HepG2 (cell line): ENCODE data around the gene L3MBTL3. TPM values are rescaled to one million over a fixed set of nuclear protein-coding genes. Genes with fewer than 3 reads are reported as not detected.

Experiments used
- ATAC-seq: fragments of 200-7000 bp; cut with Tn5 transposase; 3 replicates; pipeline ENCODE4 v1.9.1; 2020; ENCODE audit warnings: mild to moderate bottlenecking, moderate library complexity
- BruUV-seq: library from RNA; stranded (reverse); fragments of 400-500 nt; replicated peaks from 2 replicates; lab custom pipeline; 2021; lab: Mats Ljungman, UMichigan
- CTCF ChIA-PET: fragments of 300-600 bp; formaldehyde crosslinking; extraction: SDS; loops from one replicate; lab custom pipeline; 2021; ENCODE audit warnings: low total read pairs, inconsistent platforms, low intra/inter-chr PET ratio; lab: Yijun Ruan, JAX
- POLR2A ChIA-PET: fragments of 350-600 bp; sonication (Branson Sonifier 250); formaldehyde crosslinking; loops from one replicate; lab custom pipeline; 2020; ENCODE audit warnings: antibody characterized with exemption, inconsistent platforms; lab: Yijun Ruan, JAX
- DNase-seq: peaks from one replicate; pipeline ENCODE4 v3.0.0-alpha.2; 2015; ENCODE audit warnings: low spot score
- FAIRE-seq: peaks from 3 replicates; lab custom pipeline; 2011; peaks lifted over from hg19 to GRCh38; lab: Jason Lieb, UNC
- H2AFZ ChIP-seq: one replicate; pipeline ENCODE4 v1.6.1; 2011; ENCODE audit warnings: low read length, inconsistent platforms
- H3K27ac ChIP-seq: fragments of 300-600 bp; 3 replicates; pipeline ENCODE4 v1.8.0; 2011; ENCODE audit warnings: mixed run types, mild to moderate bottlenecking, mixed read lengths, low read length, inconsistent platforms; ENCODE audit not compliant: insufficient read depth; ENCODE audit errors: extremely low read length
- H3K27me3 ChIP-seq, 2 experiments: fragments of 200-600 bp in 1 of 2; 2 replicates in 1 of 2; 3 replicates in 1 of 2; pipeline versions ENCODE4 v1.6.0 to v1.8.0; 2011; ENCODE audit warnings: low read length in 2 of 2, mild to moderate bottlenecking in 2 of 2, moderate library complexity in 2 of 2, inconsistent platforms in 1 of 2; ENCODE audit not compliant: insufficient read depth in 2 of 2, control insufficient read depth in 1 of 2
- H3K36me3 ChIP-seq, 2 experiments: fragments of 200-600 bp in 1 of 2; replicated peaks in 1 of 2; 2 replicates in 1 of 2; 3 replicates in 1 of 2; pipeline versions ENCODE4 v1.5.1 to v1.8.0; 2011; ENCODE audit warnings: low read length in 2 of 2, inconsistent platforms in 1 of 2; ENCODE audit not compliant: insufficient read depth in 2 of 2, control insufficient read depth in 1 of 2
- H3K4me1 ChIP-seq: 2 replicates; pipeline ENCODE4 v1.5.1; 2012; ENCODE audit warnings: low read length, inconsistent platforms; ENCODE audit not compliant: insufficient read depth
- H3K4me2 ChIP-seq: 2 replicates; pipeline ENCODE4 v1.6.0; 2011; ENCODE audit warnings: low read depth, low read length, inconsistent platforms
- H3K4me3 ChIP-seq, 3 experiments: fragments of 200-600 bp in 1 of 3; sonication (generic), shearing (Covaris generic) in 1 of 3; replicated peaks in 1 of 3; 2 replicates each; pipeline ENCODE4 v1.5.1; 2011 to 2016; ENCODE audit warnings: low read length in 3 of 3, inconsistent platforms in 2 of 3, low read depth in 2 of 3, mild to moderate bottlenecking in 2 of 3, control low read depth in 1 of 3, mixed read lengths in 1 of 3; ENCODE audit not compliant: insufficient read depth in 1 of 3
- H3K79me2 ChIP-seq: one replicate; pipeline ENCODE4 v1.6.1; 2011; ENCODE audit warnings: low read length, inconsistent platforms; ENCODE audit not compliant: insufficient read depth
- H3K9ac ChIP-seq: 2 replicates; pipeline ENCODE4 v1.6.0; 2011; ENCODE audit warnings: mild to moderate bottlenecking, low read depth, low read length, inconsistent platforms; ENCODE audit not compliant: insufficient read depth
- H3K9me3 ChIP-seq: 2 replicates; pipeline ENCODE4 v1.5.1; 2012; ENCODE audit warnings: mild to moderate bottlenecking, low read length
- H4K20me1 ChIP-seq: 2 replicates; pipeline ENCODE4 v1.6.0; 2011; ENCODE audit warnings: inconsistent platforms, mild to moderate bottlenecking, low read length, moderate library complexity; ENCODE audit not compliant: insufficient read depth
- ZNF441 ChIP-seq: sonication (generic); formaldehyde crosslinking; IDR thresholded peaks from 2 replicates; pipeline ENCODE4 v1.7.0; 2021; ENCODE audit warnings: missing genetic modification reagents, borderline replicate concordance
- in situ Hi-C: cut with HindIII; loops from 2 replicates; pipeline ENCODE4 v1.10.0; 2017; ENCODE audit warnings: low pct_unique_long_range_greater_than_20kb; ENCODE audit not compliant: extremely low pct_ligation_motif_present
- intact Hi-C: fragments of 100-400 bp; cut with micrococcal nuclease; formaldehyde crosslinking; loops from one replicate; pipeline ENCODE4 v1.10.0; 2022; ENCODE audit not compliant: unreplicated experiment
- polyA plus RNA-seq, 8 experiments: library from polyadenylated mRNA; depleted of rRNA in 3 of 8; stranded (reverse) in 7 of 8; unstranded in 1 of 8; fragments of >200 nt; fragmentation: Illumina TruSeq in 4 of 8; extraction: Trizol in 4 of 8; gene quantifications; 2 replicates each; pipeline versions ENCODE4 v1.2.1 to v1.2.3, GENCODE V29; 2011 to 2016; ENCODE audit warnings: low read depth in 4 of 8, missing spikeins in 1 of 8, mixed read lengths in 1 of 8; ENCODE audit not compliant: insufficient read depth in 1 of 8
- total RNA-seq, 5 experiments: library from RNA; depleted of rRNA; stranded (reverse); fragments of >200 nt; fragmentation: Illumina TruSeq; extraction: Trizol; gene quantifications; 2 replicates each; pipeline ENCODE4 v1.2.3, GENCODE V29; 2016; ENCODE audit warnings: low read depth in 1 of 5
- TF ChIP-seq, protein P1 (sequence below): fragments of 450-650 bp; IDR thresholded peaks from 2 replicates; pipeline ENCODE4 v1.6.1; 2017; ENCODE audit warnings: mild to moderate bottlenecking
- TF ChIP-seq, protein P2 (sequence below): sonication (generic); formaldehyde crosslinking; IDR thresholded peaks from 2 replicates; pipeline ENCODE4 v1.5.1; 2020; ENCODE audit warnings: mild to moderate bottlenecking, missing genetic modification reagents

Gene L3MBTL3
- total and polyA plus RNA-seq, 2 of the 13 experiments (the other 11 are each of a cell fraction or from before 2014, with no cell fraction given): 1.5 to 2.5 TPM

DNA sequence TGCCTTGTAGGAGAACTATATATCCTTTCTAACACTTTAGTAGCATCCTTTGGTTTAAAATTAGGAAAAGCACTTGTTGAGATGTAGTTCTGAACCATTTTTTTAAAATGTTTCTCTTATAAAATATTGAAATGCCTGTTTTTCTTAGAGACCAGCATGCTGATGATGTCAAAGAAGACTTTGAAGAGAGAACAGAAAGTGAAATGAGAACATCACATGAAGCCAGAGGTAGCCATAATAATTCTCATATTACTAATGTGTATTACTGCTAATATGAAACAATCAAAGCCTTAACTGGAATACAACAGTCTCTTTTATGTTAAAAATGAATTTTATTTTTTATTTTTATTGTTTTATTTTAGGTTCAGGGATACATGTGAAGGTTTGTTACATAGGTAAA is 102.3 kb downstream of the L3MBTL3 start:
- in situ Hi-C loops (no loop called here), intact Hi-C loops (no loop called here)
- no peak for DNase-seq
- no TSS peak for BruUV-seq
- Histone ChIP-seq H3K79me2 (no peaks in the 10 kb centered on the region), H3K4me2 (no peak overlapping the region), H3K9me3 (no peaks in the 10 kb centered on the region), H4K20me1 (no peaks in the 10 kb centered on the region), H3K27ac (no peak overlapping the region), H3K4me1 (no peaks in the 10 kb centered on the region), H3K36me3 (no peaks in the 10 kb centered on the region), H3K4me3 (no peak overlapping the region), H3K27me3 (no peaks in the 10 kb centered on the region), H3K9ac (no peak overlapping the region), H2AFZ (no peak overlapping the region)
- no peak for FAIRE-seq
- no peak for TF ChIP-seq ZNF441 (CRISPR knock-in tag)
- TF ChIP-seq, protein P1, sequence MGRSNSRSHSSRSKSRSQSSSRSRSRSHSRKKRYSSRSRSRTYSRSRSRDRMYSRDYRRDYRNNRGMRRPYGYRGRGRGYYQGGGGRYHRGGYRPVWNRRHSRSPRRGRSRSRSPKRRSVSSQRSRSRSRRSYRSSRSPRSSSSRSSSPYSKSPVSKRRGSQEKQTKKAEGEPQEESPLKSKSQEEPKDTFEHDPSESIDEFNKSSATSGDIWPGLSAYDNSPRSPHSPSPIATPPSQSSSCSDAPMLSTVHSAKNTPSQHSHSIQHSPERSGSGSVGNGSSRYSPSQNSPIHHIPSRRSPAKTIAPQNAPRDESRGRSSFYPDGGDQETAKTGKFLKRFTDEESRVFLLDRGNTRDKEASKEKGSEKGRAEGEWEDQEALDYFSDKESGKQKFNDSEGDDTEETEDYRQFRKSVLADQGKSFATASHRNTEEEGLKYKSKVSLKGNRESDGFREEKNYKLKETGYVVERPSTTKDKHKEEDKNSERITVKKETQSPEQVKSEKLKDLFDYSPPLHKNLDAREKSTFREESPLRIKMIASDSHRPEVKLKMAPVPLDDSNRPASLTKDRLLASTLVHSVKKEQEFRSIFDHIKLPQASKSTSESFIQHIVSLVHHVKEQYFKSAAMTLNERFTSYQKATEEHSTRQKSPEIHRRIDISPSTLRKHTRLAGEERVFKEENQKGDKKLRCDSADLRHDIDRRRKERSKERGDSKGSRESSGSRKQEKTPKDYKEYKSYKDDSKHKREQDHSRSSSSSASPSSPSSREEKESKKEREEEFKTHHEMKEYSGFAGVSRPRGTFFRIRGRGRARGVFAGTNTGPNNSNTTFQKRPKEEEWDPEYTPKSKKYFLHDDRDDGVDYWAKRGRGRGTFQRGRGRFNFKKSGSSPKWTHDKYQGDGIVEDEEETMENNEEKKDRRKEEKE: no peak
- TF ChIP-seq, protein P2, sequence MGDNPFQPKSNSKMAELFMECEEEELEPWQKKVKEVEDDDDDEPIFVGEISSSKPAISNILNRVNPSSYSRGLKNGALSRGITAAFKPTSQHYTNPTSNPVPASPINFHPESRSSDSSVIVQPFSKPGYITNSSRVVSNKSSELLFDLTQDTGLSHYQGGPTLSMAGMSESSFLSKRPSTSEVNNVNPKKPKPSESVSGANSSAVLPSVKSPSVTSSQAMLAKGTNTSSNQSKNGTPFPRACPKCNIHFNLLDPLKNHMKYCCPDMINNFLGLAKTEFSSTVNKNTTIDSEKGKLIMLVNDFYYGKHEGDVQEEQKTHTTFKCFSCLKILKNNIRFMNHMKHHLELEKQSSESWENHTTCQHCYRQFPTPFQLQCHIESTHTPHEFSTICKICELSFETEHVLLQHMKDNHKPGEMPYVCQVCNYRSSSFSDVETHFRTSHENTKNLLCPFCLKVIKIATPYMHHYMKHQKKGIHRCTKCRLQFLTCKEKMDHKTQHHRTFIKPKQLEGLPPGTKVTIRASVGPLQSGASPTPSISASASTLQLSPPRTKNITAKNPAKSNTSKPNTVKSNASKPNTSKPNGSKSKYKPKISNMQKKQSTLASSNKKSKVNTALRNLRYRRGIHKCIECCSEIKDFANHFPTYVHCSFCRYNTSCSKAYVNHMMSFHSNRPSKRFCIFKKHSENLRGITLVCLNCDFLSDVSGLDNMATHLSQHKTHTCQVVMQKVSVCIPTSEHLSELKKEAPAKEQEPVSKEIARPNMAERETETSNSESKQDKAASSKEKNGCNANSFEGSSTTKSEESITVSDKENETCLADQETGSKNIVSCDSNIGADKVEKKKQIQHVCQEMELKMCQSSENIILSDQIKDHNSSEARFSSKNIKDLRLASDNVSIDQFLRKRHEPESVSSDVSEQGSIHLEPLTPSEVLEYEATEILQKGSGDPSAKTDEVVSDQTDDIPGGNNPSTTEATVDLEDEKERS: no peak
- ChIA-PET CTCF (no interaction called here), POLR2A (no interaction called here)
- no peak for ATAC-seq
